T47D (cell line): ENCODE data around the gene DDX50.
"Not testable (repeated sequence)": the region's sequence is repeated elsewhere in the genome, so short reads cannot be mapped to it uniquely, and the experiment has no call there.

ENCODE experiments used
- DNase-seq, 2 experiments: peaks; one replicate each; pipeline versions ENCODE4 v3.0.0 to v3.0.0-alpha.2; 2011 to 2012; ENCODE audit warnings: low read depth in 1 of 2, low spot score in 1 of 2
- JUND ChIP-seq: IDR thresholded peaks from 2 replicates; pipeline ENCODE4 v1.6.1; 2012; ENCODE audit warnings: low read depth
- in situ Hi-C: cut with HindIII; loops from 2 replicates; pipeline ENCODE4 v1.10.0; 2016; ENCODE audit warnings: low sequenced_read_pairs, low pct_unique_long_range_greater_than_20kb

Gene DDX50, protein sequence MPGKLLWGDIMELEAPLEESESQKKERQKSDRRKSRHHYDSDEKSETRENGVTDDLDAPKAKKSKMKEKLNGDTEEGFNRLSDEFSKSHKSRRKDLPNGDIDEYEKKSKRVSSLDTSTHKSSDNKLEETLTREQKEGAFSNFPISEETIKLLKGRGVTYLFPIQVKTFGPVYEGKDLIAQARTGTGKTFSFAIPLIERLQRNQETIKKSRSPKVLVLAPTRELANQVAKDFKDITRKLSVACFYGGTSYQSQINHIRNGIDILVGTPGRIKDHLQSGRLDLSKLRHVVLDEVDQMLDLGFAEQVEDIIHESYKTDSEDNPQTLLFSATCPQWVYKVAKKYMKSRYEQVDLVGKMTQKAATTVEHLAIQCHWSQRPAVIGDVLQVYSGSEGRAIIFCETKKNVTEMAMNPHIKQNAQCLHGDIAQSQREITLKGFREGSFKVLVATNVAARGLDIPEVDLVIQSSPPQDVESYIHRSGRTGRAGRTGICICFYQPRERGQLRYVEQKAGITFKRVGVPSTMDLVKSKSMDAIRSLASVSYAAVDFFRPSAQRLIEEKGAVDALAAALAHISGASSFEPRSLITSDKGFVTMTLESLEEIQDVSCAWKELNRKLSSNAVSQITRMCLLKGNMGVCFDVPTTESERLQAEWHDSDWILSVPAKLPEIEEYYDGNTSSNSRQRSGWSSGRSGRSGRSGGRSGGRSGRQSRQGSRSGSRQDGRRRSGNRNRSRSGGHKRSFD

GRCh38 chr10:68901105-68901927, at the start of gene DDX50:
DDX50 (plus strand) TSS chr10:68901315; CDS start chr10:68901385, 70 bp downstream.
- no peak for TF ChIP-seq JUND
- DNase-seq: peak; percentile 93 to 100
- in situ Hi-C loops: no loop called here

GRCh38 chr10:68856352-68856751, 44.8 kb upstream of the DDX50 start:
- DNase-seq: no peak
- no peak for TF ChIP-seq JUND
- in situ Hi-C loops: no loop called here

GRCh38 chr10:68857005-68857404, 44.1 kb upstream of the DDX50 start:
- in situ Hi-C loops: no loop called here
- TF ChIP-seq JUND: no peak
- no peak for DNase-seq

DNA sequence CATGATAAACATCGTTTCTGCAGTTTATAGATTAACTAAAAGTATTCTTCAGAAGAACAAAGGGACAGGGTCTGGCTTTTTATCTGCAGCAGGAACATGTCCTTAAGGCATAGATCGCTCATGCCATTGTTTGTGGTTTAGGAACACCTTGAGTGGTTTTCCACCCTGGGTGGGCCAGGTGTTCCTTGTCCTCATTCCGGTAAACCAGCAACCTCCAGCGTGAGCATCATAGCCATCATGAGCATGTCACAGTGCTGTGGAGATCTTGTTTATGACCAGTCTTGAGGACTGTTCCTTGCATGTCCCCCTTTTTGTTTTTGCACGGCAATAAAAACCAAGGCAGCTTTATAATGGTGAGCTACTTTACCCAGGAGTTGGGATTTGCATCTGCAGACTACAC, 39.9 kb upstream of the DDX50 start:
- TF ChIP-seq JUND: no peak
- in situ Hi-C loops: no loop called here
- DNase-seq: peak in 1 of 2 experiments; percentile 25

GRCh38 chr10:68864611-68865010, 36.5 kb upstream of the DDX50 start:
- no peak for TF ChIP-seq JUND
- in situ Hi-C loops: no loop called here
- DNase-seq: no peak

- in situ Hi-C loops, DNase-seq: not testable (repeated sequence)
Measured at GRCh38 chr10:68868173-68868572, 32.9 kb upstream of the DDX50 start.

GRCh38 chr10:68869623-68870022, 31.5 kb upstream of the DDX50 start:
- in situ Hi-C loops: no loop called here
- TF ChIP-seq JUND: no peak
- no peak for DNase-seq

GRCh38 chr10:68870061-68870460, 31.1 kb upstream of the DDX50 start:
- TF ChIP-seq JUND: no peak
- in situ Hi-C loops: no loop called here
- no peak for DNase-seq

- in situ Hi-C loops: no loop called here
- DNase-seq: no peak
- no peak for TF ChIP-seq JUND
Measured at GRCh38 chr10:68870545-68871104, 30.5 kb upstream of the DDX50 start.

- no peak for TF ChIP-seq JUND
- in situ Hi-C loops: no loop called here
Measured at GRCh38 chr10:68871105-68871711, 29.9 kb upstream of the DDX50 start.

GRCh38 chr10:68871731-68872342, 29.3 kb upstream of the DDX50 start:
- peak in 1 of 2 experiments; percentile 38 for DNase-seq
- TF ChIP-seq JUND: no peak
- in situ Hi-C loops: no loop called here

More at GRCh38 chr10:68871105-68871711, 29.9 kb upstream of the DDX50 start:
- no peak for DNase-seq
